Fibroblast of villous mesenchyme (primary cell): ENCODE data around the gene ABCC1. TPM values are rescaled to one million over a fixed set of nuclear protein-coding genes. Genes with fewer than 3 reads are reported as not detected.
A peak's percentile ranks its signal among the peaks of the same experiment; 100 is the strongest.

Experiments
- DNase-seq: peaks from one replicate; pipeline ENCODE4 v3.0.0-alpha.2; 2010; ENCODE audit warnings: low read depth
- H3K4me3 ChIP-seq: 2 replicates; pipeline ENCODE4 v1.5.1; 2011; ENCODE audit warnings: low read depth, mild to moderate bottlenecking, low read length
- total RNA-seq: library from RNA; depleted of rRNA; stranded (reverse); fragments of >200 nt; gene quantifications from 2 replicates; pipeline ENCODE4 v1.2.3, GENCODE V29; 2012
- TF ChIP-seq, protein P1 (sequence below): IDR thresholded peaks from 2 replicates; pipeline ENCODE4 v1.5.1; 2012; ENCODE audit warnings: low read depth, mild to moderate bottlenecking, low read length; ENCODE audit not compliant: insufficient read depth

Gene ABCC1
- total RNA-seq, 1 donor = 34.1 TPM

DNA sequence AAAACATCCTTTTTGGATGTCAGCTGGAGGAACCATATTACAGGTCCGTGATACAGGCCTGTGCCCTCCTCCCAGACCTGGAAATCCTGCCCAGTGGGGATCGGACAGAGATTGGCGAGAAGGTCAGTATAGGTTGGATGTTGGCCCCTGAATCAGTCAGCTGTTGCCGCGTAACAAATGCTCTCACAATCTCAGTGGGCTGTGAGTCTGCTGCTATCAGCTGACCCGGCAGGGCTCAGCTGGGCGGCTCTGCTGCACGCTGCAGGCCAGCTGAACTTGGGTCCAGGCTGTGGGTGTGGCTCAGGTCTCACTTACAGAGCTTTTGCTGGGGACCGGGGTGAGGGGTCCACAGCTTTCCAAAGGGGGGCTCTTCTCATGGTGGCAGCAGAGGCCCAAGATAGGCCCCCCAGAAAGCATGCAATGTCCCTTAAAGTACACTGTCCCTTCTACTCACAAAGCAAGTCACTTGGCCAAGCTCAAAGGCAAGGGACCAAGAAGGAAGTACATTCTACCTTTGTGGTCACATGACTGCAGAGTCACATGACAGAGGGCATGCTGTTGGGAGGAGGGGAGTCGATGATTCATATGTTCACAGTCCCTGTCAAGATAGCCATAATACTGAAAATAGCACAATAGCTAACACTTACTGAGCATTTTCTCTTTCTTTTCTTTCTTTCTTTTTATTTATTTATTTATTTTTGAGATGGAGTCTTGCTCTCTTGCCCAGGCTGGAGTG, 134.2 kb downstream of the ABCC1 start:
- no peak overlapping the region for H3K4me3 ChIP-seq
- TF ChIP-seq, protein P1, sequence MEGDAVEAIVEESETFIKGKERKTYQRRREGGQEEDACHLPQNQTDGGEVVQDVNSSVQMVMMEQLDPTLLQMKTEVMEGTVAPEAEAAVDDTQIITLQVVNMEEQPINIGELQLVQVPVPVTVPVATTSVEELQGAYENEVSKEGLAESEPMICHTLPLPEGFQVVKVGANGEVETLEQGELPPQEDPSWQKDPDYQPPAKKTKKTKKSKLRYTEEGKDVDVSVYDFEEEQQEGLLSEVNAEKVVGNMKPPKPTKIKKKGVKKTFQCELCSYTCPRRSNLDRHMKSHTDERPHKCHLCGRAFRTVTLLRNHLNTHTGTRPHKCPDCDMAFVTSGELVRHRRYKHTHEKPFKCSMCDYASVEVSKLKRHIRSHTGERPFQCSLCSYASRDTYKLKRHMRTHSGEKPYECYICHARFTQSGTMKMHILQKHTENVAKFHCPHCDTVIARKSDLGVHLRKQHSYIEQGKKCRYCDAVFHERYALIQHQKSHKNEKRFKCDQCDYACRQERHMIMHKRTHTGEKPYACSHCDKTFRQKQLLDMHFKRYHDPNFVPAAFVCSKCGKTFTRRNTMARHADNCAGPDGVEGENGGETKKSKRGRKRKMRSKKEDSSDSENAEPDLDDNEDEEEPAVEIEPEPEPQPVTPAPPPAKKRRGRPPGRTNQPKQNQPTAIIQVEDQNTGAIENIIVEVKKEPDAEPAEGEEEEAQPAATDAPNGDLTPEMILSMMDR = no peak
- DNase-seq = no peak

- no peak overlapping the region for H3K4me3 ChIP-seq
- TF ChIP-seq, protein P1 = no peak
- no peak for DNase-seq
Observed at GRCh38 chr16:16084874-16085273, 135.5 kb downstream of the ABCC1 start.

DNA sequence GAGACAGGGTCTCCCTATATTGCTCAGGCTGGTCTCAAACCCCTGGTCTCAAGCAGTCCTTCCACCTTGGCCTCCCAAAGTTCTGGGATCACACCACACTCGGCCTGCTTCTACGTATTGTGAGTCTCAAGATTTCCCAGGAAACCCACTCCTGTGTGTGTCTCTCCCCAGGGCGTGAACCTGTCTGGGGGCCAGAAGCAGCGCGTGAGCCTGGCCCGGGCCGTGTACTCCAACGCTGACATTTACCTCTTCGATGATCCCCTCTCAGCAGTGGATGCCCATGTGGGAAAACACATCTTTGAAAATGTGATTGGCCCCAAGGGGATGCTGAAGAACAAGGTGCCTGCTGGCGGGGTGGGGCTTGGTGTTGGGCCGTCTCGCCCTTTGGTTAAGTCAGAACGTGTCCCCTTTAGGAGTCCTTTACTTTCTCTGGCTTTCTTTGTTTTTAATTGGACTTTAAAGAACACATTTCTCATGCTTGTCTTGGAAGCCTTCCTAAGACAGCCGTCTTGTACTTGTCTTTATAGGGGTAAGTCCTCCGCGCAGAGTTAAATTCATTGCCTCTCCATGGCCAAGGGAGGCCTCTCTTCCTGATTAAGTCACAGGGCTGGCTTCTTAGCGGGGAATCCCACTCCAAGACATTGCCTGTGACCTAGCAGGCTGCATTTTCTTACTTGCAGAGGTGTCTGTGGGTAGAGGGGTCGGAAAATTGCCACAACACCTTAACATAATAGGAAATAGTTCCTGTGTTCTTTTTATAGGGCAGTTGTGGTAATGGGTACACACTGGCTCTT, 137.4 kb downstream of the ABCC1 start:
- TF ChIP-seq, protein P1 = no peak
- H3K4me3 ChIP-seq = no peak overlapping the region
- no peak for DNase-seq

- no peak for DNase-seq
- H3K4me3 ChIP-seq = no peak overlapping the region
- TF ChIP-seq, protein P1 = no peak
Observed at GRCh38 chr16:16090238-16090637, 140.8 kb downstream of the ABCC1 start.

GRCh38 chr16:16092925-16093627, 143.7 kb downstream of the ABCC1 start:
- TF ChIP-seq, protein P1 = no peak
- peak; percentile 40 for DNase-seq
- no peak overlapping the region for H3K4me3 ChIP-seq

- TF ChIP-seq, protein P1 = no peak
- peak; percentile 27 for DNase-seq
Observed at GRCh38 chr16:16093628-16094332, 144.4 kb downstream of the ABCC1 start.

More at GRCh38 chr16:16093628-16094332, 144.4 kb downstream of the ABCC1 start:
- no peak overlapping the region for H3K4me3 ChIP-seq
